Retina (tissue), 1 donor: Measurements from ENCODE around the gene ECEL1.

Source experiments
- DNase-seq: peaks from one replicate; pipeline ENCODE4 v3.0.0-alpha.2; 2016

Gene ECEL1

GRCh38 chr2:232483311-232483922 is 4.2 kb downstream of the ECEL1 start:
- no peak for DNase-seq

GRCh38 chr2:232482301-232483238 is 5.1 kb downstream of the ECEL1 start:
- DNase-seq = no peak

GRCh38 chr2:232481322-232482140 is 6.1 kb downstream of the ECEL1 start:
- no peak for DNase-seq

GRCh38 chr2:232480201-232481190 is 7.1 kb downstream of the ECEL1 start:
- no peak for DNase-seq

- no peak for DNase-seq
Observed at GRCh38 chr2:232479341-232480200, 8.1 kb downstream of the ECEL1 start.

- DNase-seq = no peak
Observed at GRCh38 chr2:232478571-232479340, 8.9 kb downstream of the ECEL1 start.

- DNase-seq = no peak
Observed at GRCh38 chr2:232477751-232478510, 9.7 kb downstream of the ECEL1 start.

- no peak for DNase-seq
Observed at GRCh38 chr2:232476791-232477190, 10.8 kb downstream of the ECEL1 start.

- DNase-seq = no peak
Observed at GRCh38 chr2:232476045-232476444, 11.6 kb downstream of the ECEL1 start.

GRCh38 chr2:232473467-232473890 is 14.2 kb downstream of the ECEL1 start:
- no peak for DNase-seq

- no peak for DNase-seq
Observed at GRCh38 chr2:232466221-232466620, 21.4 kb downstream of the ECEL1 start.

- DNase-seq = no peak
Observed at GRCh38 chr2:232465061-232465460, 22.6 kb downstream of the ECEL1 start.

- DNase-seq = no peak
Observed at GRCh38 chr2:232464544-232464885, 23.1 kb downstream of the ECEL1 start.

GRCh38 chr2:232463701-232464543 is 23.7 kb downstream of the ECEL1 start:
- no peak for DNase-seq

- no peak for DNase-seq
Observed at GRCh38 chr2:232460171-232460570, 27.5 kb downstream of the ECEL1 start.

GRCh38 chr2:232459419-232460035 is 28.1 kb downstream of the ECEL1 start:
- no peak for DNase-seq

- DNase-seq = no peak
Observed at GRCh38 chr2:232458661-232459418, 28.8 kb downstream of the ECEL1 start.
